HepG2 (cell line): ENCODE data around the gene PRADC1. TPM values are rescaled to one million over a fixed set of nuclear protein-coding genes. Genes with fewer than 3 reads are reported as not detected.

ENCODE experiments used
- ATAC-seq: fragments of 200-7000 bp; cut with Tn5 transposase; 3 replicates; pipeline ENCODE4 v1.9.1; 2020; ENCODE audit warnings: mild to moderate bottlenecking, moderate library complexity
- BruUV-seq: library from RNA; stranded (reverse); fragments of 400-500 nt; replicated peaks from 2 replicates; lab custom pipeline; 2021; lab: Mats Ljungman, UMichigan
- CTCF ChIA-PET: fragments of 300-600 bp; formaldehyde crosslinking; extraction: SDS; loops from one replicate; lab custom pipeline; 2021; ENCODE audit warnings: low total read pairs, inconsistent platforms, low intra/inter-chr PET ratio; lab: Yijun Ruan, JAX
- POLR2A ChIA-PET: fragments of 350-600 bp; sonication (Branson Sonifier 250); formaldehyde crosslinking; loops from one replicate; lab custom pipeline; 2020; ENCODE audit warnings: antibody characterized with exemption, inconsistent platforms; lab: Yijun Ruan, JAX
- DNase-seq: peaks from one replicate; pipeline ENCODE4 v3.0.0-alpha.2; 2015; ENCODE audit warnings: low spot score
- FAIRE-seq: peaks from 3 replicates; lab custom pipeline; 2011; peaks lifted over from hg19 to GRCh38; lab: Jason Lieb, UNC
- H2AFZ ChIP-seq: one replicate; pipeline ENCODE4 v1.6.1; 2011; ENCODE audit warnings: low read length, inconsistent platforms
- H3K27ac ChIP-seq: fragments of 300-600 bp; 3 replicates; pipeline ENCODE4 v1.8.0; 2011; ENCODE audit warnings: mixed run types, mild to moderate bottlenecking, mixed read lengths, low read length, inconsistent platforms; ENCODE audit not compliant: insufficient read depth; ENCODE audit errors: extremely low read length
- H3K27me3 ChIP-seq, 2 experiments: fragments of 200-600 bp in 1 of 2; 2 replicates in 1 of 2; 3 replicates in 1 of 2; pipeline versions ENCODE4 v1.6.0 to v1.8.0; 2011; ENCODE audit warnings: low read length in 2 of 2, mild to moderate bottlenecking in 2 of 2, moderate library complexity in 2 of 2, inconsistent platforms in 1 of 2; ENCODE audit not compliant: insufficient read depth in 2 of 2, control insufficient read depth in 1 of 2
- H3K36me3 ChIP-seq, 2 experiments: fragments of 200-600 bp in 1 of 2; replicated peaks in 1 of 2; 2 replicates in 1 of 2; 3 replicates in 1 of 2; pipeline versions ENCODE4 v1.5.1 to v1.8.0; 2011; ENCODE audit warnings: low read length in 2 of 2, inconsistent platforms in 1 of 2; ENCODE audit not compliant: insufficient read depth in 2 of 2, control insufficient read depth in 1 of 2
- H3K4me1 ChIP-seq: 2 replicates; pipeline ENCODE4 v1.5.1; 2012; ENCODE audit warnings: low read length, inconsistent platforms; ENCODE audit not compliant: insufficient read depth
- H3K4me2 ChIP-seq: 2 replicates; pipeline ENCODE4 v1.6.0; 2011; ENCODE audit warnings: low read depth, low read length, inconsistent platforms
- H3K4me3 ChIP-seq, 3 experiments: fragments of 200-600 bp in 1 of 3; sonication (generic), shearing (Covaris generic) in 1 of 3; replicated peaks in 1 of 3; 2 replicates each; pipeline ENCODE4 v1.5.1; 2011 to 2016; ENCODE audit warnings: low read length in 3 of 3, inconsistent platforms in 2 of 3, low read depth in 2 of 3, mild to moderate bottlenecking in 2 of 3, control low read depth in 1 of 3, mixed read lengths in 1 of 3; ENCODE audit not compliant: insufficient read depth in 1 of 3
- H3K79me2 ChIP-seq: one replicate; pipeline ENCODE4 v1.6.1; 2011; ENCODE audit warnings: low read length, inconsistent platforms; ENCODE audit not compliant: insufficient read depth
- H3K9ac ChIP-seq: 2 replicates; pipeline ENCODE4 v1.6.0; 2011; ENCODE audit warnings: mild to moderate bottlenecking, low read depth, low read length, inconsistent platforms; ENCODE audit not compliant: insufficient read depth
- H3K9me3 ChIP-seq: 2 replicates; pipeline ENCODE4 v1.5.1; 2012; ENCODE audit warnings: mild to moderate bottlenecking, low read length
- H4K20me1 ChIP-seq: 2 replicates; pipeline ENCODE4 v1.6.0; 2011; ENCODE audit warnings: inconsistent platforms, mild to moderate bottlenecking, low read length, moderate library complexity; ENCODE audit not compliant: insufficient read depth
- CEBPB ChIP-seq: IDR thresholded peaks from 2 replicates; pipeline ENCODE4 v1.6.1; 2011; ENCODE audit warnings: low read depth, low read length, improper control_type of control experiment, borderline replicate concordance
- DNMT1 ChIP-seq: sonication (generic); formaldehyde crosslinking; IDR thresholded peaks from 2 replicates; pipeline ENCODE4 v1.5.1; 2020; ENCODE audit warnings: mild to moderate bottlenecking, missing genetic modification reagents
- KDM4B ChIP-seq: sonication (generic); formaldehyde crosslinking; IDR thresholded peaks from 2 replicates; pipeline ENCODE4 v1.4.0; 2020; ENCODE audit warnings: missing genetic modification reagents
- MTF2 ChIP-seq: sonication (generic); formaldehyde crosslinking; IDR thresholded peaks from 2 replicates; pipeline ENCODE4 v1.5.0; 2020; ENCODE audit warnings: missing genetic modification reagents, borderline replicate concordance
- NR2F2 ChIP-seq: IDR thresholded peaks from 2 replicates; pipeline ENCODE4 v1.6.1; 2012; ENCODE audit warnings: low read depth, inconsistent platforms, borderline replicate concordance
- TBX3 ChIP-seq: fragments of 450-650 bp; IDR thresholded peaks from 2 replicates; pipeline ENCODE4 v1.6.1; 2017; ENCODE audit warnings: antibody characterized with exemption, mild to moderate bottlenecking, inconsistent platforms, borderline replicate concordance
- ZNF563 ChIP-seq: sonication (generic); formaldehyde crosslinking; IDR thresholded peaks from 2 replicates; pipeline ENCODE4 v1.8.0; 2022; ENCODE audit warnings: mild to moderate bottlenecking, moderate library complexity, missing genetic modification reagents
- WGBS: methylation state at CpG from one replicate; pipeline ENCODE4 v1.1.6; 2017; ENCODE audit warnings: low lambda C conversion rate; 5-methylcytosine and 5-hydroxymethylcytosine counted together
- in situ Hi-C: cut with HindIII; loops from 2 replicates; pipeline ENCODE4 v1.10.0; 2017; ENCODE audit warnings: low pct_unique_long_range_greater_than_20kb; ENCODE audit not compliant: extremely low pct_ligation_motif_present
- intact Hi-C: fragments of 100-400 bp; cut with micrococcal nuclease; formaldehyde crosslinking; loops from one replicate; pipeline ENCODE4 v1.10.0; 2022; ENCODE audit not compliant: unreplicated experiment
- polyA plus RNA-seq, 8 experiments: library from polyadenylated mRNA; depleted of rRNA in 3 of 8; stranded (reverse) in 7 of 8; unstranded in 1 of 8; fragments of >200 nt; fragmentation: Illumina TruSeq in 4 of 8; extraction: Trizol in 4 of 8; gene quantifications; 2 replicates each; pipeline versions ENCODE4 v1.2.1 to v1.2.3, GENCODE V29; 2011 to 2016; ENCODE audit warnings: low read depth in 4 of 8, missing spikeins in 1 of 8, mixed read lengths in 1 of 8; ENCODE audit not compliant: insufficient read depth in 1 of 8
- total RNA-seq, 5 experiments: library from RNA; depleted of rRNA; stranded (reverse); fragments of >200 nt; fragmentation: Illumina TruSeq; extraction: Trizol; gene quantifications; 2 replicates each; pipeline ENCODE4 v1.2.3, GENCODE V29; 2016; ENCODE audit warnings: low read depth in 1 of 5
- TF ChIP-seq, protein P1 (sequence below): sonication (generic); formaldehyde crosslinking; IDR thresholded peaks from 2 replicates; pipeline ENCODE4 v1.8.1; 2023; ENCODE audit warnings: mild to moderate bottlenecking, missing genetic modification reagents
- TF ChIP-seq, protein P2 (sequence below): sonication (generic); formaldehyde crosslinking; IDR thresholded peaks from one replicate; pipeline ENCODE4 v1.5.1; 2020; ENCODE audit warnings: mild to moderate bottlenecking, missing genetic modification reagents; ENCODE audit errors: not compliant biosample characterization

PRADC1 gene
- total and polyA plus RNA-seq, 2 of the 13 experiments (the other 11 are each of a cell fraction or from before 2014, with no cell fraction given) = 12.1 to 37.2 TPM

DNA sequence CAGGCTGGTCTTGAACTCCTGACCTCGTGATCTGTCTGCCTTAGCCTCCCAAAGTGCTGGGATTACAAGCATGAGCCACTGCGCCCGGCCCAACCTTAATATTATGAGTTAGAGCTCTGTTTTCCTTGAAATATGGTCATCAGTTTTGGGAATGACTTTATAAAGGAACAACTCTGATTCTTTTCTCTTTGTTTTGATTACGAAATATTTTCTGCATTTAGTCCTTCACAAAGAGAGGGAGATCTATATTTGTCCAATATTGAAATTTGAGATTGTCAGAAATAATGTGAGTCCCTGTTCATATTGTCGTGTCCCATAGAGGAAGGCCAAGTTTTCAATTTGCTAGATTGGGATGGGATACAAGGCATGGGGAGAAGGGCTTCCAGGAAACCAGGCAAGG is 15.9 kb downstream of the PRADC1 start:
- TF ChIP-seq DNMT1 (CRISPR knock-in tag) = no peak
- TF ChIP-seq NR2F2 = no peak
- no peak for TF ChIP-seq TBX3
- TF ChIP-seq KDM4B = no peak
- TF ChIP-seq, protein P1, sequence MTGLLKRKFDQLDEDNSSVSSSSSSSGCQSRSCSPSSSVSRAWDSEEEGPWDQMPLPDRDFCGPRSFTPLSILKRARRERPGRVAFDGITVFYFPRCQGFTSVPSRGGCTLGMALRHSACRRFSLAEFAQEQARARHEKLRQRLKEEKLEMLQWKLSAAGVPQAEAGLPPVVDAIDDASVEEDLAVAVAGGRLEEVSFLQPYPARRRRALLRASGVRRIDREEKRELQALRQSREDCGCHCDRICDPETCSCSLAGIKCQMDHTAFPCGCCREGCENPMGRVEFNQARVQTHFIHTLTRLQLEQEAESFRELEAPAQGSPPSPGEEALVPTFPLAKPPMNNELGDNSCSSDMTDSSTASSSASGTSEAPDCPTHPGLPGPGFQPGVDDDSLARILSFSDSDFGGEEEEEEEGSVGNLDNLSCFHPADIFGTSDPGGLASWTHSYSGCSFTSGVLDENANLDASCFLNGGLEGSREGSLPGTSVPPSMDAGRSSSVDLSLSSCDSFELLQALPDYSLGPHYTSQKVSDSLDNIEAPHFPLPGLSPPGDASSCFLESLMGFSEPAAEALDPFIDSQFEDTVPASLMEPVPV = no peak
- no peak for TF ChIP-seq ZNF563 (CRISPR knock-in tag)
- TF ChIP-seq MTF2 (CRISPR knock-in tag) = no peak
- TF ChIP-seq, protein P2, sequence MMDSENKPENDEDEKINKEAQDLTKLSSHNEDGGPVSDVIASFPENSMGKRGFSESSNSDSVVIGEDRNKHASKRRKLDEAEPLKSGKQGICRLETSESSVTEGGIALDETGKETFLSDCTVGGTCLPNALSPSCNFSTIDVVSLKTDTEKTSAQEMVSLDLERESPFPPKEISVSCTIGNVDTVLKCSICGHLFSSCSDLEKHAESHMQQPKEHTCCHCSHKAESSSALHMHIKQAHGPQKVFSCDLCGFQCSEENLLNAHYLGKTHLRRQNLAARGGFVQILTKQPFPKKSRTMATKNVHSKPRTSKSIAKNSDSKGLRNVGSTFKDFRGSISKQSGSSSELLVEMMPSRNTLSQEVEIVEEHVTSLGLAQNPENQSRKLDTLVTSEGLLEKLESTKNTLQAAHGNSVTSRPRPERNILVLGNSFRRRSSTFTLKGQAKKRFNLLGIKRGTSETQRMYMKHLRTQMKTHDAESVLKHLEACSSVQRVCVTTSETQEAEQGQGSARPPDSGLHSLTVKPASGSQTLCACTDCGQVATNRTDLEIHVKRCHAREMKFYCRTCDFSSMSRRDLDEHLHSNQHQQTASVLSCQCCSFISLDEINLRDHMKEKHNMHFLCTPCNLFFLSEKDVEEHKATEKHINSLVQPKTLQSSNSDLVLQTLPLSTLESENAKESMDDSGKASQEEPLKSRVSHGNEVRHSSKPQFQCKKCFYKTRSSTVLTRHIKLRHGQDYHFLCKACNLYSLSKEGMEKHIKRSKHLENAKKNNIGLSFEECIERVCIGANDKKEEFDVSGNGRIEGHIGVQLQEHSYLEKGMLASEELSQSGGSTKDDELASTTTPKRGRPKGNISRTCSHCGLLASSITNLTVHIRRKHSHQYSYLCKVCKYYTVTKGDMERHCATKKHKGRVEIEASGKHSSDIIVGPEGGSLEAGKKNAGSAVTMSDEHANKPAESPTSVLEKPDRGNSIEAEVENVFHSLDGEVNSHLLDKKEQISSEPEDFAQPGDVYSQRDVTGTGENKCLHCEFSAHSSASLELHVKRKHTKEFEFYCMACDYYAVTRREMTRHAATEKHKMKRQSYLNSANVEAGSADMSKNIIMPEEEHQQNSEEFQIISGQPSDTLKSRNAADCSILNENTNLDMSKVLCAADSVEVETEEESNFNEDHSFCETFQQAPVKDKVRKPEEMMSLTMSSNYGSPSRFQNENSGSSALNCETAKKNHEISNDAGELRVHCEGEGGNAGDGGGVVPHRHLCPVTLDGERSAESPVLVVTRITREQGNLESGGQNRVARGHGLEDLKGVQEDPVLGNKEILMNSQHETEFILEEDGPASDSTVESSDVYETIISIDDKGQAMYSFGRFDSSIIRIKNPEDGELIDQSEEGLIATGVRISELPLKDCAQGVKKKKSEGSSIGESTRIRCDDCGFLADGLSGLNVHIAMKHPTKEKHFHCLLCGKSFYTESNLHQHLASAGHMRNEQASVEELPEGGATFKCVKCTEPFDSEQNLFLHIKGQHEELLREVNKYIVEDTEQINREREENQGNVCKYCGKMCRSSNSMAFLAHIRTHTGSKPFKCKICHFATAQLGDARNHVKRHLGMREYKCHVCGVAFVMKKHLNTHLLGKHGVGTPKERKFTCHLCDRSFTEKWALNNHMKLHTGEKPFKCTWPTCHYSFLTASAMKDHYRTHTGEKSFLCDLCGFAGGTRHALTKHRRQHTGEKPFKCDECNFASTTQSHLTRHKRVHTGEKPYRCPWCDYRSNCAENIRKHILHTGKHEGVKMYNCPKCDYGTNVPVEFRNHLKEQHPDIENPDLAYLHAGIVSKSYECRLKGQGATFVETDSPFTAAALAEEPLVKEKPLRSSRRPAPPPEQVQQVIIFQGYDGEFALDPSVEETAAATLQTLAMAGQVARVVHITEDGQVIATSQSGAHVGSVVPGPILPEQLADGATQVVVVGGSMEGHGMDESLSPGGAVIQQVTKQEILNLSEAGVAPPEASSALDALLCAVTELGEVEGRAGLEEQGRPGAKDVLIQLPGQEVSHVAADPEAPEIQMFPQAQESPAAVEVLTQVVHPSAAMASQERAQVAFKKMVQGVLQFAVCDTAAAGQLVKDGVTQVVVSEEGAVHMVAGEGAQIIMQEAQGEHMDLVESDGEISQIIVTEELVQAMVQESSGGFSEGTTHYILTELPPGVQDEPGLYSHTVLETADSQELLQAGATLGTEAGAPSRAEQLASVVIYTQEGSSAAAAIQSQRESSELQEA (CRISPR knock-in tag) = no peak
- peak; percentile 63; the same call in 1 of the 2 replicates for TF ChIP-seq CEBPB
- ATAC-seq = no peak

More for the DNA sequence above, 15.9 kb downstream of the PRADC1 start:
- in situ Hi-C loops (no loop called here), intact Hi-C loops (loop anchor here (10.0 kb wide), 1 partner anchor 168 kb away; the partner anchor contains the start of gene ALMS1)
- CTCF ChIA-PET = no interaction called here
- POLR2A ChIA-PET = interaction anchor here (3.0 to 5.6 kb wide), 2 partner anchors 12 to 17 kb away, joined by 10 to 37 read pairs; partner anchors contain the start of genes CCT7 and PRADC1
- Histone ChIP-seq H3K27me3 (no peaks in the 10 kb centered on the region), H3K36me3 (peaks cover 21 to 46% of the 10 kb centered on the region in 2 experiments), H3K4me1 (peaks cover 34% of the 10 kb centered on the region), H2AFZ (no peak overlapping the region), H3K79me2 (peaks cover 48% of the 10 kb centered on the region), H3K9ac (no peak overlapping the region), H3K9me3 (no peaks in the 10 kb centered on the region), H3K27ac (no peak overlapping the region), H3K4me2 (no peak overlapping the region), H4K20me1 (peaks cover 12% of the 10 kb centered on the region; the same call in 1 of the 2 replicates), H3K4me3 (no peak overlapping the region)
- DNase-seq (no peak), FAIRE-seq (no peak)
- WGBS = 95% methylated on average over 5 of the region's 5 CpGs
- BruUV-seq = no TSS peak
